Muscle layer of duodenum (tissue), 2 donors: ENCODE results near the gene LIN28A.

Source experiments
- H3K27ac ChIP-seq: one replicate; pipeline ENCODE4 v1.7.0; 2013; ENCODE audit warnings: mild to moderate bottlenecking, low read length
- H3K27me3 ChIP-seq: one replicate; pipeline ENCODE4 v1.7.0; 2013; ENCODE audit warnings: low read depth, mild to moderate bottlenecking, control low read depth, low read length
- H3K36me3 ChIP-seq, 2 donors: one replicate each; pipeline ENCODE4 v1.7.0; 2013; ENCODE audit warnings: low read length in 2 of 2, control low read depth in 1 of 2, mild to moderate bottlenecking in 1 of 2; ENCODE audit not compliant: insufficient read depth in 2 of 2, control insufficient read depth in 1 of 2
- H3K4me1 ChIP-seq, 2 donors: one replicate each; pipeline ENCODE4 v1.7.0; 2013; ENCODE audit warnings: low read length in 2 of 2, mild to moderate bottlenecking in 2 of 2, control low read depth in 1 of 2, moderate library complexity in 1 of 2; ENCODE audit not compliant: insufficient read depth in 2 of 2, control insufficient read depth in 1 of 2
- H3K4me3 ChIP-seq, 2 donors: one replicate each; pipeline ENCODE4 v1.7.0; 2013; ENCODE audit warnings: low read length in 2 of 2, low read depth in 1 of 2, mild to moderate bottlenecking in 1 of 2
- H3K9me3 ChIP-seq, 2 donors: one replicate each; pipeline ENCODE4 v1.7.0; 2013; ENCODE audit warnings: low read length in 2 of 2, control low read depth in 1 of 2, mild to moderate bottlenecking in 1 of 2; ENCODE audit not compliant: control insufficient read depth in 1 of 2
- donor health status: healthy.

Gene LIN28A

GRCh38 chr1:26411624-26412074 lies 1.0 kb downstream of the LIN28A start:
- peaks cover 47% of the 10 kb centered on the region for H3K27me3 ChIP-seq
- no peaks in the 10 kb centered on the region for H3K9me3 ChIP-seq
- H3K36me3 ChIP-seq: no peaks in the 10 kb centered on the region
- H3K27ac ChIP-seq: no peak overlapping the region
- H3K4me1 ChIP-seq: peaks cover 0 to 3% of the 10 kb centered on the region in 2 donors
- H3K4me3 ChIP-seq: no peak overlapping the region

- Histone ChIP-seq H3K27ac (no peak overlapping the region), H3K4me1 (peaks cover 0 to 3% of the 10 kb centered on the region in 2 donors), H3K4me3 (no peak overlapping the region), H3K27me3 (peaks cover 47% of the 10 kb centered on the region), H3K36me3 (no peaks in the 10 kb centered on the region), H3K9me3 (no peaks in the 10 kb centered on the region)
These were observed 1.7 kb downstream of the LIN28A start for GRCh38 chr1:26412180-26412840.

GRCh38 chr1:26413031-26413430 lies 2.4 kb downstream of the LIN28A start:
- H3K4me3 ChIP-seq: no peak overlapping the region
- peaks cover 47% of the 10 kb centered on the region for H3K27me3 ChIP-seq
- peaks cover 0 to 3% of the 10 kb centered on the region in 2 donors for H3K4me1 ChIP-seq
- no peaks in the 10 kb centered on the region for H3K9me3 ChIP-seq
- no peaks in the 10 kb centered on the region for H3K36me3 ChIP-seq
- H3K27ac ChIP-seq: no peak overlapping the region

GRCh38 chr1:26417111-26417759 lies 6.6 kb downstream of the LIN28A start:
- Histone ChIP-seq H3K9me3 (no peaks in the 10 kb centered on the region), H3K4me3 (no peak overlapping the region), H3K4me1 (no peaks in the 10 kb centered on the region), H3K27me3 (peaks cover 20% of the 10 kb centered on the region), H3K27ac (no peak overlapping the region), H3K36me3 (no peaks in the 10 kb centered on the region)

- Histone ChIP-seq H3K4me1 (no peaks in the 10 kb centered on the region), H3K27ac (no peak overlapping the region), H3K9me3 (no peaks in the 10 kb centered on the region), H3K27me3 (peaks cover 7% of the 10 kb centered on the region), H3K36me3 (no peaks in the 10 kb centered on the region), H3K4me3 (no peak overlapping the region)
These were observed 8.3 kb downstream of the LIN28A start for GRCh38 chr1:26418865-26419349.

- H3K36me3 ChIP-seq: no peaks in the 10 kb centered on the region
- peaks cover 2% of the 10 kb centered on the region for H3K27me3 ChIP-seq
- no peak overlapping the region for H3K4me3 ChIP-seq
- H3K4me1 ChIP-seq: no peaks in the 10 kb centered on the region
- no peak overlapping the region for H3K27ac ChIP-seq
- no peaks in the 10 kb centered on the region for H3K9me3 ChIP-seq
These were observed 8.9 kb downstream of the LIN28A start for GRCh38 chr1:26419494-26419893.

- no peaks in the 10 kb centered on the region for H3K27me3 ChIP-seq
- H3K4me3 ChIP-seq: no peak overlapping the region
- H3K27ac ChIP-seq: no peak overlapping the region
- peaks cover 7 to 25% of the 10 kb centered on the region in 2 donors for H3K4me1 ChIP-seq
- H3K9me3 ChIP-seq: no peaks in the 10 kb centered on the region
- peaks cover 4 to 7% of the 10 kb centered on the region in 2 donors for H3K36me3 ChIP-seq
These were observed 19.1 kb downstream of the LIN28A start for GRCh38 chr1:26429721-26430120.

- Histone ChIP-seq H3K27ac (peak within 1 kb of the TSS; percentile 82), H3K27me3 (no peaks in the 10 kb centered on the region), H3K4me3 (peak within 1 kb of the TSS; percentile 75 to 77), H3K4me1 (peaks cover 7 to 28% of the 10 kb centered on the region in 2 donors), H3K36me3 (peaks cover 4 to 12% of the 10 kb centered on the region in 2 donors), H3K9me3 (no peaks in the 10 kb centered on the region)
These were observed 21.5 kb downstream of the LIN28A start, which contains the start of gene DHDDS for GRCh38 chr1:26431979-26432695. TSS of gene DHDDS (plus strand) at chr1:26432321. CDS start at chr1:26432946, 625 bp downstream.

GRCh38 chr1:26432793-26433192 lies 22.2 kb downstream of the LIN28A start:
- peak overlapping the region; percentile 82 for H3K27ac ChIP-seq
- H3K4me1 ChIP-seq: peaks cover 7 to 28% of the 10 kb centered on the region in 2 donors
- peaks cover 4 to 13% of the 10 kb centered on the region in 2 donors for H3K36me3 ChIP-seq
- no peaks in the 10 kb centered on the region for H3K9me3 ChIP-seq
- peak overlapping the region; percentile 75 to 77 for H3K4me3 ChIP-seq
- no peaks in the 10 kb centered on the region for H3K27me3 ChIP-seq

- no peak overlapping the region for H3K27ac ChIP-seq
- no peak overlapping the region for H3K4me3 ChIP-seq
- no peaks in the 10 kb centered on the region for H3K27me3 ChIP-seq
- no peaks in the 10 kb centered on the region for H3K9me3 ChIP-seq
- peaks cover 15 to 27% of the 10 kb centered on the region in 2 donors for H3K36me3 ChIP-seq
- peaks cover 7 to 28% of the 10 kb centered on the region in 2 donors for H3K4me1 ChIP-seq
These were observed 23.6 kb downstream of the LIN28A start for GRCh38 chr1:26434161-26434752.

- Histone ChIP-seq H3K4me3 (no peak overlapping the region), H3K36me3 (peaks cover 39 to 51% of the 10 kb centered on the region in 2 donors), H3K27me3 (no peaks in the 10 kb centered on the region), H3K27ac (no peak overlapping the region), H3K9me3 (no peaks in the 10 kb centered on the region), H3K4me1 (peaks cover 3 to 17% of the 10 kb centered on the region in 2 donors)
These were observed 27.4 kb downstream of the LIN28A start for GRCh38 chr1:26438041-26438440.
